ENCODE measurements around the gene TBX3. TPM values are rescaled to one million over a fixed set of nuclear protein-coding genes. Genes with fewer than 3 reads are reported as not detected.
"Not testable (repeated sequence)": the region's sequence is repeated elsewhere in the genome, so short reads cannot be mapped to it uniquely, and the experiment has no call there.

Gene TBX3
- polyA plus RNA-seq, 1 donor from 2014 or later, result not detected

DNA sequence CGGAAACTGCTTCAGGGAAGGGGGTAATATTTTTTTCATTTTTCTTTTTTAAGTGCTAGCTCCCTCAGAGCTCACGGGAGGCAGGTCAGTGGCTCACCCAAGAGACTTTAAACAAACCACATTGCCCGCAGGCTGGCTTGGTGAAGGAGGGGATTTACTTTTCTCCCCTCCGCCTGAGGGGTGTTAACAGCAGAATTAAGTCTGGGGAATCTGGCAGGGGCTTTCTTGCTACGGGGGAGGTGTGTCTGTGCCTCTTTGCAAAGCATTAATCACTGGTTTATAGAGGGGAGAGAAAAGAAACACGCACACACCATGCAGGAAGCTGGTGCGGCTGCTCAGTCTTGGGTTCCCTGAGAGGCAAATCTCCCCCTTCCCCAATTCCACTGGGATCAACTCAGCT is 26.2 kb upstream of the TBX3 start:
- H4K20me1 ChIP-seq (ENCODE audit: insufficient read depth), result no peaks in the 10 kb centered on the region
- no peaks in the 10 kb centered on the region for H3F3A ChIP-seq (ENCODE audit: insufficient read depth, low read length, poor library complexity, severe bottlenecking)
- H2AFZ ChIP-seq (ENCODE audit: low read depth, low read length), result no peak overlapping the region
- H3K9me2 ChIP-seq (ENCODE audit: insufficient read depth, low read length), result no peaks in the 10 kb centered on the region
- H3K27ac ChIP-seq (ENCODE audit: low read length), result no peak overlapping the region
- no peaks in the 10 kb centered on the region for H3K36me3 ChIP-seq (ENCODE audit: insufficient read depth, low read length)
- peaks cover 3% of the 10 kb centered on the region for H3K9me3 ChIP-seq (ENCODE audit: low read length)
- peaks cover 11% of the 10 kb centered on the region for H3K27me3 ChIP-seq (ENCODE audit: insufficient read depth, low read depth, low read length)
- no peaks in the 10 kb centered on the region for H3K79me2 ChIP-seq (replicated peaks; ENCODE audit: insufficient read depth, low read length)
- H3K9ac ChIP-seq (ENCODE audit: low read length), result no peak overlapping the region
- H3K4me3 ChIP-seq (ENCODE audit: low read length), result no peak overlapping the region
- TF ChIP-seq RAD21 (conservative IDR thresholded peaks at IDR 0.05), result no peak
- no peak for TF ChIP-seq POLR2AphosphoS5 (IDR thresholded peaks at IDR 0.05)
- TF ChIP-seq EP300 (conservative IDR thresholded peaks at IDR 0.05; ENCODE audit: poor library complexity, severe bottlenecking), result no peak
- no peak overlapping the region for H3K4me2 ChIP-seq (ENCODE audit: low read length)

DNA sequence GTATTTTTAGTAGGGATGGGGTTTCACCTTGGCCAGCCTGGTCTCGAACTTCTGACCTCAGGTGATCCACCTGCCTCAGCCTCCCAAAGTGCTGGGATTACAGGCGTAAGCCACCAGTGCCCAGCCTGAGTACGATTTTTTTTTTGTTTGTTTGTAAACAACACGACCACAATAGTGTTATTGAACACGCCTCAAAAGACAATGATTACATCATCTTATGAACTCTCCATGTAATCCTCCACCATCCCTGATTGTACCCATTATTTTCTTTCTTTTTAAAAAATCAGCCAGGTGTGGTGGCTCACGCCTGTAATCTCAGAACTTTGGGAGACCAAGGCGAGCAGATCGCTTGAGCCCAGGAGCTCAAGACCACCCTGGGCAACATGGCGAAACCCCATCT is 25.1 kb upstream of the TBX3 start:
- Histone ChIP-seq H3K4me2 (ENCODE audit: low read length) (no peak overlapping the region), H3K36me3 (ENCODE audit: insufficient read depth, low read length) (no peaks in the 10 kb centered on the region)

DNA sequence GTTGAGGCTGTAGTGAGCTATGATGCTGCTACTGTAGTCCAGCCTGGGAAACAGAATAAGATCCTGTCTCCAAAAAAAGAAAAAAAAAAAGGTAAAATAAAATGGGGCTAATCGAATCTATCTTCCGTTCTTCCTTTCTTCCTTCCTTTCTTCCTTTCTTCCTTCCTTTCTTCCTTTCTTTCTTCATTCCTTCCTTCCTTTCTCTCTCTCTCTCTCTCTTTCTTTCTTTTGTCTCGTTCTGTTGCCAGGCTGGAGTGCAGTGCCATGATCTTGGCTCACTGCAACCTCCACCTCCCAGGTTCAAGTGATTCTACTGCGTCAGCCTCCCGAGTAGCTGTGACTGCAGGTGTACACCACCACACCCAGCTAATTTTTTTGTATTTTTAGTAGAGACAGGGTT is 24.6 kb upstream of the TBX3 start:
- not testable (repeated sequence) for H2AFZ ChIP-seq (ENCODE audit: low read depth, low read length); H3K79me2 ChIP-seq (replicated peaks; ENCODE audit: insufficient read depth, low read length); H3F3A ChIP-seq (ENCODE audit: insufficient read depth, low read length, poor library complexity, severe bottlenecking); H3K4me2 ChIP-seq (ENCODE audit: low read length); H3K4me3 ChIP-seq (ENCODE audit: low read length); H3K9me3 ChIP-seq (ENCODE audit: low read length); H4K20me1 ChIP-seq (ENCODE audit: insufficient read depth); H3K9ac ChIP-seq (ENCODE audit: low read length); H3K9me2 ChIP-seq (ENCODE audit: insufficient read depth, low read length); H3K27ac ChIP-seq (ENCODE audit: low read length); H3K36me3 ChIP-seq (ENCODE audit: insufficient read depth, low read length)
- peaks cover 20% of the 10 kb centered on the region for H3K27me3 ChIP-seq (ENCODE audit: insufficient read depth, low read depth, low read length)

More for the DNA sequence above, 25.1 kb upstream of the TBX3 start:
- H3K27ac ChIP-seq (ENCODE audit: low read length), result no peak overlapping the region
- no peak for TF ChIP-seq POLR2AphosphoS5 (IDR thresholded peaks at IDR 0.05)
- TF ChIP-seq MXI1 (conservative IDR thresholded peaks at IDR 0.05; ENCODE audit: poor library complexity, severe bottlenecking), result no peak
- TF ChIP-seq SMC3 (conservative IDR thresholded peaks at IDR 0.05; ENCODE audit: poor library complexity), result no peak
- no peak for TF ChIP-seq TAF1 (IDR thresholded peaks at IDR 0.05; ENCODE audit: low read depth)
- peaks cover 15% of the 10 kb centered on the region for H3K27me3 ChIP-seq (ENCODE audit: insufficient read depth, low read depth, low read length)
- H3K9ac ChIP-seq (ENCODE audit: low read length), result no peak overlapping the region
- no peaks in the 10 kb centered on the region for H4K20me1 ChIP-seq (ENCODE audit: insufficient read depth)
- no peak overlapping the region for H3K4me3 ChIP-seq (ENCODE audit: low read length)
- H3F3A ChIP-seq (ENCODE audit: insufficient read depth, low read length, poor library complexity, severe bottlenecking), result no peaks in the 10 kb centered on the region
- no peaks in the 10 kb centered on the region for H3K79me2 ChIP-seq (replicated peaks; ENCODE audit: insufficient read depth, low read length)
- H3K9me2 ChIP-seq (ENCODE audit: insufficient read depth, low read length), result no peaks in the 10 kb centered on the region
- peaks cover 3% of the 10 kb centered on the region for H3K9me3 ChIP-seq (ENCODE audit: low read length)
- no peak overlapping the region for H2AFZ ChIP-seq (ENCODE audit: low read depth, low read length)

DNA sequence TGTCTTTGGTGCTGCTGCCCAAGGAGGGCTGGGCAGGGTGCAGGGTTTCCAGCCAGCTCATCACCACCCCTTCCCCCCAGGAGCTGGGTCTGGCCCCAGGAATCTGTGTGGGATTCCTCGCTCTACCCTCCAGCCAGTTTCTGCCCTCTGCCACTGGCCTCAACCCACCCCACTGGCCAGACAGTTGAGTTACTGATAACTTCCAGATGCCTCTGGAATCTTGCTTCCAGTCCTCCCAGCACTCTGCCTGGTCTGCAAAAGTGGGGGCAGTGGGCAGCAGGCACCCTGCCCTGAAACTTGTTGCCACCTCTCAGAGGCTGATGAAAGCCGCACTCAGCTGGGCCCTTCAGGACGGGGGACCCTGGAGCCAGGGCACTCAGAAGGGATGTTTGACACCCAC is 20.1 kb upstream of the TBX3 start:
- TF ChIP-seq, protein P1, sequence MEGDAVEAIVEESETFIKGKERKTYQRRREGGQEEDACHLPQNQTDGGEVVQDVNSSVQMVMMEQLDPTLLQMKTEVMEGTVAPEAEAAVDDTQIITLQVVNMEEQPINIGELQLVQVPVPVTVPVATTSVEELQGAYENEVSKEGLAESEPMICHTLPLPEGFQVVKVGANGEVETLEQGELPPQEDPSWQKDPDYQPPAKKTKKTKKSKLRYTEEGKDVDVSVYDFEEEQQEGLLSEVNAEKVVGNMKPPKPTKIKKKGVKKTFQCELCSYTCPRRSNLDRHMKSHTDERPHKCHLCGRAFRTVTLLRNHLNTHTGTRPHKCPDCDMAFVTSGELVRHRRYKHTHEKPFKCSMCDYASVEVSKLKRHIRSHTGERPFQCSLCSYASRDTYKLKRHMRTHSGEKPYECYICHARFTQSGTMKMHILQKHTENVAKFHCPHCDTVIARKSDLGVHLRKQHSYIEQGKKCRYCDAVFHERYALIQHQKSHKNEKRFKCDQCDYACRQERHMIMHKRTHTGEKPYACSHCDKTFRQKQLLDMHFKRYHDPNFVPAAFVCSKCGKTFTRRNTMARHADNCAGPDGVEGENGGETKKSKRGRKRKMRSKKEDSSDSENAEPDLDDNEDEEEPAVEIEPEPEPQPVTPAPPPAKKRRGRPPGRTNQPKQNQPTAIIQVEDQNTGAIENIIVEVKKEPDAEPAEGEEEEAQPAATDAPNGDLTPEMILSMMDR (IDR thresholded peaks at IDR 0.05; ENCODE audit: poor library complexity, severe bottlenecking), result no peak
- TF ChIP-seq EZH2 (IDR thresholded peaks at IDR 0.05; ENCODE audit: borderline replicate concordance, insufficient read depth, low read length, poor library complexity, severe bottlenecking) (no peak), EP300 (conservative IDR thresholded peaks at IDR 0.05; ENCODE audit: poor library complexity, severe bottlenecking) (no peak), RAD21 (conservative IDR thresholded peaks at IDR 0.05) (no peak), SMC3 (conservative IDR thresholded peaks at IDR 0.05; ENCODE audit: poor library complexity) (no peak), POLR2AphosphoS5 (IDR thresholded peaks at IDR 0.05) (no peak)
- TF ChIP-seq, protein P2, sequence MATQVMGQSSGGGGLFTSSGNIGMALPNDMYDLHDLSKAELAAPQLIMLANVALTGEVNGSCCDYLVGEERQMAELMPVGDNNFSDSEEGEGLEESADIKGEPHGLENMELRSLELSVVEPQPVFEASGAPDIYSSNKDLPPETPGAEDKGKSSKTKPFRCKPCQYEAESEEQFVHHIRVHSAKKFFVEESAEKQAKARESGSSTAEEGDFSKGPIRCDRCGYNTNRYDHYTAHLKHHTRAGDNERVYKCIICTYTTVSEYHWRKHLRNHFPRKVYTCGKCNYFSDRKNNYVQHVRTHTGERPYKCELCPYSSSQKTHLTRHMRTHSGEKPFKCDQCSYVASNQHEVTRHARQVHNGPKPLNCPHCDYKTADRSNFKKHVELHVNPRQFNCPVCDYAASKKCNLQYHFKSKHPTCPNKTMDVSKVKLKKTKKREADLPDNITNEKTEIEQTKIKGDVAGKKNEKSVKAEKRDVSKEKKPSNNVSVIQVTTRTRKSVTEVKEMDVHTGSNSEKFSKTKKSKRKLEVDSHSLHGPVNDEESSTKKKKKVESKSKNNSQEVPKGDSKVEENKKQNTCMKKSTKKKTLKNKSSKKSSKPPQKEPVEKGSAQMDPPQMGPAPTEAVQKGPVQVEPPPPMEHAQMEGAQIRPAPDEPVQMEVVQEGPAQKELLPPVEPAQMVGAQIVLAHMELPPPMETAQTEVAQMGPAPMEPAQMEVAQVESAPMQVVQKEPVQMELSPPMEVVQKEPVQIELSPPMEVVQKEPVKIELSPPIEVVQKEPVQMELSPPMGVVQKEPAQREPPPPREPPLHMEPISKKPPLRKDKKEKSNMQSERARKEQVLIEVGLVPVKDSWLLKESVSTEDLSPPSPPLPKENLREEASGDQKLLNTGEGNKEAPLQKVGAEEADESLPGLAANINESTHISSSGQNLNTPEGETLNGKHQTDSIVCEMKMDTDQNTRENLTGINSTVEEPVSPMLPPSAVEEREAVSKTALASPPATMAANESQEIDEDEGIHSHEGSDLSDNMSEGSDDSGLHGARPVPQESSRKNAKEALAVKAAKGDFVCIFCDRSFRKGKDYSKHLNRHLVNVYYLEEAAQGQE (IDR thresholded peaks at IDR 0.05; ENCODE audit: borderline replicate concordance), result no peak
- Histone ChIP-seq H3K4me3 (ENCODE audit: low read length) (no peak overlapping the region), H3F3A (ENCODE audit: insufficient read depth, low read length, poor library complexity, severe bottlenecking) (no peaks in the 10 kb centered on the region), H3K4me2 (ENCODE audit: low read length) (no peak overlapping the region), H3K79me2 (replicated peaks; ENCODE audit: insufficient read depth, low read length) (no peaks in the 10 kb centered on the region), H3K36me3 (ENCODE audit: insufficient read depth, low read length) (no peaks in the 10 kb centered on the region), H2AFZ (ENCODE audit: low read depth, low read length) (no peak overlapping the region), H3K27ac (ENCODE audit: low read length) (no peak overlapping the region), H3K9me2 (ENCODE audit: insufficient read depth, low read length) (no peaks in the 10 kb centered on the region), H4K20me1 (ENCODE audit: insufficient read depth) (no peaks in the 10 kb centered on the region), H3K9me3 (ENCODE audit: low read length) (no peaks in the 10 kb centered on the region), H3K9ac (ENCODE audit: low read length) (no peak overlapping the region), H3K27me3 (ENCODE audit: insufficient read depth, low read depth, low read length) (peaks cover 57% of the 10 kb centered on the region)
